ENCODE measurements around the gene CYB5R2.
A peak's percentile ranks its signal among the peaks of the same experiment; 100 is the strongest.
"Not testable (repeated sequence)": the region's sequence is repeated elsewhere in the genome, so short reads cannot be mapped to it uniquely, and the experiment has no call there.

CYB5R2 gene

DNA sequence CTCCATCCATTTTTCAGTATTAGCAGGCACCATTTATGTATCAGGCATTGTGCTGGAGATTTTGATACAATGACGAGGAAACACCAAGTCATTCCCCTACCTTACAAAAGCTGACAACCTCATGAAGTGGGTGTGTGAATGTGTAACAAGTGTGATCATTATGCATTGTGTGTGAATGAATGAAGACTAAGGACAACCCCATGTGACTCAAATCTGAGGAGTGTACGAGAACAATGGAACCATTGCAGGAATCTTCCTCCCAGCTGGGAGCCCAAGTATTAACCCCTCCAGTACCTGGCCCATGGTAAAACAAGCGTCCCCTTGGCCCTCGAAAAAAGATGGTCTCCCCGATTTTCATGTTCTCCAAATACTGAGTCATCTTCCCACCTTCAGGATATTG is 4.4 kb downstream of the CYB5R2 start:
- DNase-seq (ENCODE audit: low spot score) = no peak

DNA sequence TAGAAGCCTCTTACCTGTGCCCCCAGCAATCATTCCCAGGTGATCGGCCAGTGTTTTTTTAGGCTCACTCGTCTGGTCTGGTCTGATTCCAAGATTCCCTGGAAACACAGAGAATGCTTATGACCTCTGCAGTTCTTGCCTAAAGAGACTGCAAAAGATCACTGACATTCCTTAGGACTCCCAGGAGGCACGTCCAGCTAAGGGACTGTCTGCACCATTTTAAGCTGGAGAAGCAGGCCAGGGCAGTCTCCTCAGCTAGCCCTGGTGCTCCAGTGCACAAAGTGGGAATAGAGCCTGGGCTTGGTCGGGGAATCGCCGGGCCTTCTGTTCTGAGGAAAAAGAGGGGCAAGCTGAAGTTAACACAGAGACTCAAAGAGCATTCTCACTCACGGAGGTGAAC is 4.8 kb downstream of the CYB5R2 start:
- DNase-seq (ENCODE audit: low spot score) = no peak

DNA sequence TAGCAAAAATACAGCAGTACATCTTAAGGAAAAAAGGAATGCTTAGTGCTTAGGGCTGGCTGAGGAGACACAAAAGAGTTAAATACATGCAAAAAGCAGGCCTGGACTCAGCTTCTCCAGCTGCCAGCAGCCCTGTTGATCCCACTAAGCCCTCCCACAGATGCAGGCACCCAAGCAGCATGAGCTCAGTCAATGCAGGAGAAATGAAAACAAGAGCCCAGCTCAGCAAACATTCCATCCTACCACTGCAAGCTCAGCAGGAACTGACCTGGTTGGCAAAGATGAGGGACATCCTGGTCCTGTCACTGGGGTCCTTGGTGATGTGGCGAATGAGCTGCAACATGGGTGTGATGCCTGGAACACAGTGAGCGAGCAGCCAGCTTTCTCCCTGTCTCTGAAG is 5.8 kb downstream of the CYB5R2 start:
- no peak for DNase-seq (ENCODE audit: low spot score)

DNA sequence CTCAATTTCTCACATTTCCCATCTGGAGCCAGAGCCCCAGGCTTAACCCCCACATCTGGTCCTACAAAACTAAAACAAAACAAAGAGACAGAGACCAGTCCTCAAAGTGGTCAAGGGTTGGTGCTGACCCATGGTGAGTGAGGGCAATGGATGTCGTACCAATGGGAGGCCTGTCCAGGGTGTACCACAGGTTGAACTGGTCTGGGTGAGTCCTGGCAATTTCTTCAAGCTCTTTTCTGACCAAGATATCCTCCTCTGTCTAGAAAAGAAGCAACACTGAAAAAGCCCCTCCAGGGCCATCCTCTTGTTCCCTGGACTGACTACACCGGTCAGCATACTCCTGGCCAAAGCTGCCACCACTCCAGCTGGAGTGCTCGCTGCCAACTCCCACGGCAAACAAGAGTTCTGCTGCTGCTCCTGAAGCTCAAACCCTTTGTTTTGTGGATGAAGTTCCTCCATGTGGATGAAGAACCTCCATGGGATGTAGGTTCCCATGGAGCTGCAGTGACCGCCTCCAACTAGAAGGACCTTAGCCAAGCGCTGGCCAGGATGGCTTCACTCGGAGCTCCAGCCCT is 6.9 kb downstream of the CYB5R2 start:
- DNase-seq (ENCODE audit: low spot score) = no peak

DNA sequence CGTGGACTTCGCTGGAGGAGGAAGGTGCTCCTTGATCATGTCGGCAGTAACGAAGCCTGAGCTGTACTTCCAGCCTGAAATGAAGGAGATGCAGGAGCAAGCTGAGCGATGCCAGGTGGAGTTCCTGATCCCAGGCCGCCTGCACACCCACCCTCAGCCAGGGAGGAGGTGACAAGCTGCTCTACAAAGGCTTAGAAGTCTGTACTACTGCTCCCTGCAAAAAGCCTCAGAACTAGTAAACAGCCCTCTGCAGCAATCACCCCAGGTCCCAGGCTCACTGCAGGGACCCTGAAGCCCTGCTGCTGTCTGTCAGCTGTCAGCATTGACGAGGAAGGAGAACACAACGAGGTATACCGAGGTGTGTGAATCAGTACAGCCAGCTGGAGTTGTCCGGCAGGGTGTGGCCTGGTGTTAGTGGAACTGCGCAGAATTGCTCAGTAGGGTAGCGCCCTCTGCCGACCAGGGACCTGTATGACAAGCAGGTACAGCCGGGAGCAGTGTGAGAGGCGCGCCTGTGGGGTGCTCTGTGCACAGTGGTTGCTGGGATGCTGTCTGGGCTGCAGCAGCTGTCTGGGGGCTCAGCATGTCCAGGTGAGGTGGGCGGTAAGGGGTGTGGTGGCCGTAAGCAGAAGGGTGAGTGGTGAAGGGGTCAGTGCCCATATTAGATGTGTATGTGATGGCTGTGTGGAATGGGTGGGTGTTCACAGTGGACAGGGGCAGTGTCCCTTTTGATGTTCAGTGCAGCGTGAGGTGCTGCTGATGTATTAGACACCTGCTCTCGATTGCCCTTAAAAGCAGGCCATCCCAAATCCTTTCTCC is 7.6 kb downstream of the CYB5R2 start:
- DNase-seq (ENCODE audit: low spot score) = peak; percentile 62

DNA sequence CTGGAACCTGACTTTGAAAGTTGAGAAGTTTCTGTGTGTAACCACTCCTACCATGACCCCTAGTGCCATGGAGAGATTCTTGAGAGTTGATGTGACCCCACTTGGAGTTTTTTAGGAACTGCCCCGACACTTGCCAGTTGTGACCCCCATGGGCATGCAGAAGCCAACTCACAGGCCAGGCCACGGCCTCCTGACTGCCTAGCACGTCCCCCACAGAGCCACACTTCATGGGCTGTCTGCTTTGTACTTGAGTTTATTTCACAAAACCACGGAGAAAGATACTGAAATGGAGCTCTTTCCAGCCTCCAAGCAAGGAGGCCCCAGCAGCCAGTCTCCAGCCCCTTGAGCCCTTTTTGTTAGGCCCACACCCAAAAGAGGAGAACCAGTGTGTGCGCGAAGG is 8.4 kb downstream of the CYB5R2 start:
- no peak for DNase-seq (ENCODE audit: low spot score)

DNA sequence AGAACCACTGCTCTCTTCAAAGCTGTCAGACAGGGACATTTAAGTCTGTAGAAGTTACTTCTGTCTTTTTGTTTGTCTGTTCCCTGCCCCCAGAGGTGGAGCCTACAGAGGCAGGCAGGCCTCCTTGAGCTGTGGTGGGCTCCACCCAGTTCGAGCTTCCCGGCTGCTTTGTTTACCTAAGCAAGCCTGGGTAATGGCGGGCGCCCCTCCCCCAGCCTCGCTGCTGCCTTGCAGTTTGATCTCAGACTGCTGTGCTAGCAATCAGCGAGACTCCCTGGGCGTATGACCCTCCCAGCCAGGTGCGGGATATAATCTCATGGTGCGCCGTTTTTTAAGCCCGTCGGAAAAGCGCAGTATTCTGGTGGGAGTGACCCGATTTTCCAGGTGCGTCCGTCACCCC is 9.8 kb downstream of the CYB5R2 start:
- not testable (repeated sequence) for DNase-seq (ENCODE audit: low spot score)

DNA sequence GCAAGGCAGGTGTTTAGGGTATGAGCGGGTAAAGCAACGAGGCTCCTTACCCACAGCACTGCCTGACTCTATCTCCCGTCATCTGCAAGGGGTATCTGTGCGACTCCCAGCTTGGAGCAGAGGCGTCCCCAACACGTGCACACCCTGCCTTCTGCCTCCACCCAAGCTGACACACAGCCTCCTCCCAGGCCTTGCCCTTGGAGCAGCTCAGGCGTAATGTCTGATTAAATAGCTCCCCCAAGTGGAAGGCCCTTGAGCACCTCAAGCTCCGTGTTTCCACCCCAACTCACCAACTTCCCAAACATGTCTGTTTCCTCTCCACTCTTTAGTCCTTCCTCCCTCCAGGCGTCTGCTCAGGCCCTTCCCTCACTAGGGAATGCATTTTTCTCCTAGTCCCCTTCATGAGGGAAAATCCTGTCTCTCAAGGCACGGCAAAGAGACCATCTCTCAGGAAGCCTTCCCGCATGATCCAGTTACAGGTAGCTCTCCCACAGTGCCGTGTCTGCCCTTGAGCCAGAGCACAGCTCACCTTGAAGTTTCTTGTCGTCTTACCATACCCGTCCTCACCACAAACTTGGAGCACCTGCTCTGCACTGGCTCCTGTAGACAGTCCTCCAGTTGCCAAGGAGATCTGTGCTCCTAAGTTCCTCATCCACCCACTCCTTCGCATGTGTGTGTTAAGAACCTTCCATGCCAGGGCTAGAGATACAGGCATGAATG is 15.8 kb downstream of the CYB5R2 start:
- peak; percentile 17 for DNase-seq (ENCODE audit: low spot score)

DNA sequence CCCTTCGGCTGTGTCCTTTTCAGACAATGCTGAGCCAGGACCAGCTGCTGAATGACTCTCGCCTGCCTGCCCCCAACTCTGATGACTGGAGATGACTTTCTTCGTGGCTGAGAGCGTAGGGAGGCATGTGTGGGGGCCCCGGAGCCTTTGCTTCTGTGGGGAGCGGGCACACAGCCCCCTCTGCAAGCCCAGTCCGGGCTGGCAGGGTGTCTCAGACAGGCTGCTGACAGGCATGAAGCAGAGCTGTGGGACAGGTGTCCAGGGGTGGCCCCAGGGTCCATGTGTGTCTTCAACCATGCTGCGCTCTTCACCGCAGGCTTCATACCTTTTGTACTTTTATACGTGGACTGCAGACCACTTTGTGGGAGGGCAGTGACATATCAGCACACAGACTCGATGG is 16.6 kb downstream of the CYB5R2 start:
- no peak for DNase-seq (ENCODE audit: low spot score)

DNA sequence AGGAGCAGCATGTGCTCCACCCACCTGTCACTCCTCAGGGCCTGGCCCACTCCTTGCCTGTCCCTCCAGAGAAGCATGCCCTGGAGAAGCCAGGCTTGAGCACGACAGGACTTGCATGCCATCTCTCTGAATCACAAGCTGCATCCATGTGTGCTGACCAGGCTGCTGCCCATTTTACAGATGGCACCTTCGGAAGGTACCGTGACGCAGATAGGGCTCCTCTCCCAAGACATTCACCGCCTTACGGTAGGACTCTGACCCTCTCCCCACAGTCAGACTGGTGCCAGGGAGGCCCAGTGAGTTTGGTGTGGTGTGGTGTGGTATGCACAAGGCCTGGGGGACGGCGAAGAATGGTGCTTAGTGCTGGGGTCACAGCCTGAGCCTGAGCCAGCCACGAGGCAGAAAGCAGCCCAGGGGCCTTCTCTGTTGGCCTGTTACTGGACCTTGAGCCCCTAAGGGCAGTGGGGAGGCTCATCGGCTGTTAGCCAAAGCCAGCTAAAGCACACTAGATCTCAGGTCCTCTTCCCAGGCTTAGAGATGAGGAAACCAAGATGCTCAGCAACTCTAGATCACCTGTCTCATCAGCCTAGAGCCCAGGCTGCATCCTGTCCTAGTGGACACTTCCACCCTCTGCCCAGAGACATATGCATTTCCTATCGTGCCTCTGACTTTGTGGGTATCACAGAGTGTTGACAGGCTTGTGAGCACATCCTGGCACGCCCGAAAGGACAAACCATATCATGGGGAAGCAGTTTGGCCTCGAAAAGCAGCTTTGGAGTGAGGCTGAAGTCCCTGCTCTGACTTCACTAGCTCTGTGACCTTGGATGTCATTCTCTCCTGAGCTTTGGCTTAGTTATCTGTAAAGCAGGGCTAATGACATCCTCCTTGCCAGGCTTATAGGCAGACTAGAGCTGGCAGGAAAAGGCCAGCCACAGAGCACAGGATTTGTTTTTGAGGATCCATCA is 17.8 kb downstream of the CYB5R2 start:
- no peak for DNase-seq (ENCODE audit: low spot score)

DNA sequence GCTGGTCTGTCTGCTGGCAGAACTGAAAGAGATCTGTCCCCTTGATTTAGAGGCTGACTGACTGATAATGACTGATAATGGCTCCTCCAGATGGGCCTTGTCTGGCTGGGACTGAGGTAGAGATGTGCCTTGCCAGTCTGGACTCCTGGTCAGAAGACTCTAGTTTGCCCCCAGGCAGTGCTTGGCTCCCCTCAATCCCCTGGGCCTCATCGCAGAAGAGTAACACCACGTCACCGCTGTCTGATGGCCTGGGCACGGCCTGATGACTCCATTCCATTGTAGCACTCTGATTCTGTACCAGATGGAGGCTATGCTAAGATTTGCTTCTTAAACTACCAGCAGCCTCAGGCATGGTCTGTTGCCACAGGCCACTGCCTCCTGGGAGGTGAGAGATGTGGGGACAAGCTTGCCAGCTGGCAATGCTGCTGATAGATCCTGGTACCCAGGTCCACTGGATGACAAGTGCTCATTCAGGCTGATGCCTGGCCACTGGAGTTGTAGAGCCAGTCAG is 19.1 kb downstream of the CYB5R2 start:
- DNase-seq (ENCODE audit: low spot score) = no peak

DNA sequence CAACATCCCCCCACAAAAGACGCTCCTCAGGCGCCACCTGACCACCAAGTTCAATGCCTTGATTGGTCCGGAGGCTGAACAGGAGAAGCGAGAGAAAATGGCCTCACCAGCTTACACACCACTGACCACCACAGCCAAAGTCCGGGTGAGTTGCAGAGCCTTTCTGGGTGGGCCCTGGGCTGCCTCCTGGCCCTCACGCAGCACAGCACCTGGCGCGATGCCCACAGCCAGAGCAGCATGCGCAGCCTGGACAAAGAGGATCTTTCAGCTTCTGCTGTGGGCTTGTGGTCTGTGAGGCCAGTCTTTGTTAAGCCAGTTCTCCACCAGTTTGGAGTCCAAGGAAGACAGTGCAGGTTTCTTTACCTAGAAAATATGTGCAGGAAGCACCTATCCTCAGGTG is 21.6 kb downstream of the CYB5R2 start:
- DNase-seq (ENCODE audit: low spot score) = no peak

DNA sequence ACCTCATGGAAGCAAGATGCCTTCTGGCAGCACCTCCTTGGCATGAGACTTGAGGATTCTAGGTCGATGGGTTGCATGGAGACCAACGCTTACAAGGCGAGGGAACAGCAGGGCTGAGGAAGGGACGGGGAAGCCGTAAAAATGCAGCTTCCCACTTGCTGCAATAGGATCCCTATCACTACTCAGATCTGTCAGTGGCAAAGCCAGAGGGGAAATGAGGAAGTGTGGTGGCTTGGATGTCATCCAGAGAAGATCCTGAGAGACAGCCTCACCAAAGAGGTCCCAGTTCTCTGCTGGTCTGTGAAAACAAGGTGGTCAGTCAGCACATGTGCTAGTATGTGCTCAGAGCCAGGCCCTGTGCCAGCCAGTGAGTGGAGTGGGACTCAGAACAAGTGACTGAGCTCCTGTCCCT is 22.2 kb downstream of the CYB5R2 start:
- no peak for DNase-seq (ENCODE audit: low spot score)

DNA sequence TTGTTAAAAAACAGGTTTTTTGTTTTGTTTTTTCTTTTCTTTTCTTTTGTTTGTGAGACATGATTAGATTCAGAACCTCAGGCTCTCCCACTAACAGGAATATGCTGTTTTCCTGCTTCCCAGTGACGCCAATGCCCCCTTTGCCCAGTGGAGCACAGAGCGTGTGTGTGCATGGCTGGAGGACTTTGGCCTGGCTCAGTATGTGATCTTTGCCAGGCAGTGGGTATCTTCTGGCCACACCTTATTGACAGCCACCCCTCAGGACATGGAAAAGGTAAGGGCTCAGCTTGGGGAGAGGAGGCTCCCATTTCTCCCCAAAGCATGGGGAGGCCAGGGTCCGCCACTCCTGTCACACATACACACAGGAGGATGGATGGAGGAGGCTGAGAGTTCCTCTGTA is 25.0 kb downstream of the CYB5R2 start:
- DNase-seq (ENCODE audit: low spot score) = no peak

DNA sequence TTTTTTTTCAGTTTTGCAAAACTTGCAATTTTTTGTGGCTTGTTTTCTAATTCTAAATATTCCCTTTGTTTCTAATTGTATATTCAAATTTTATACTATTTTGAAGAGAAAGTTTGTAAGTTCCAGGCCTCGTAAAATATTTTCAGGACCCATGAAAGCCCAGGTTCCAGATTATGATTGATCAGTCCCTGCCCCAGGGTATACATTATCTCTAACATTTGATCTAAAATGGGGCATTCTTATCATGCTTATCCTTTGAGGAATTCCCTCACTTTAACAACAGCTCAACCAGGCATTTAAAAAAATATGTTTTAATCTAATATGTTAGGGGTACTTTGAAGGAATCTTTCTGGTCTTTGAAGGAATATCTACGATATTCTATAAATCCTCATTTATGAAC is 26.4 kb downstream of the CYB5R2 start:
- no peak for DNase-seq (ENCODE audit: low spot score)

DNA sequence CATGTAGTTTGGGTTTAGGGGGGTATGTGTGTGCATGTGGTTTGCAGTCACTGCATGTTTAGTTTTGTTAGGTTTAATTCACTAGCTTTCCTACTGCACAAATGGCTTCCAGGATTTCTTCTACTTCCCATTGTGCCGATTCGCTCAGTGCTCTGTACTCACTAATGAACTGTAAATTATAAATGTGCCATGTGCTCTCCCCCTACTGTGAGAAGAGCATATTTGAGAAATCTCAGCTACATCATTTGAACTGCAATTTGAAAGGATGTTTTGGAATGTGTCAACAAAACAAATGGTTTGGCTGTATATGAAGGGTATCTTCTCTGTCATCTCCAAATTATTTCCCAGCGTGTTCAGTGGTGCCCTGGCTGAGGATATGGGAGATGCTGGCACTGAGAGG is 28.1 kb downstream of the CYB5R2 start:
- no peak for DNase-seq (ENCODE audit: low spot score)

DNA sequence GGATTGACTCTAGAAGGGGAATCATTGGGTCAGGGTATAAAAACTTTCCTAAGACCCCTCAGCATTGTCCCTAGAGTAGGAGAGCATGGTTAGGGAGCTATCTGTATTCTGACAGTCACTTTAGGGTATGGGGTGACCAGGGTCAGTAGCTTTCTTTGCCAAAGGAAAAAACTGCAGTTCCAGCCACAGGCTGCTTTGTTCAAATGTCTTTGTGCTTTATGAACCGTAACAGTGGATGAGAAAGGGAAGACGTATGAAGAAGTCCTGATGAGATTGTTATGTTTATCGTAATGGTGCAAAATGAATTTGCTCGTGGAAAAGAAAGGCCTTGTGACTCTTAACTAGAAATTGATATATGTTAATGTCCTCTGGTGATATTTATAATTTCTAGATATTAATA is 30.0 kb downstream of the CYB5R2 start:
- DNase-seq (ENCODE audit: low spot score) = no peak

DNA sequence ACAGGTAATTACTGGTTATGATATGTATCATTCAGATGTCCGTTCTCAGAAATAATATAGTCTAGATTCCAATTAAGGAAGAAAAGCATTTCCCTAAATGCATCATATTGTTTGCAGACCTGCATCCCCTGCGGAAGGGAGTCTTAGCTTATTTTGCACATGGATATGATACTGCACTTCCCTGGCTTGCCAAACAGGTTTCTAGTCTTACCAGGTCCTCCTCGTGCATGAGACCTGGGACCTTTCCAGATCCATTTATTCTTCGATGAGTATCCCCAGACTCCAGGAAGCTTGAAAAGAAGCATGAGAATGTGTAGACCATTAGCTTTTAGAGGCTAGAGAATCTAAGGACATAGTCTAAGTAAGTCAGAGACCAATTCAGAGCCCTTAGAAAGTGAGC is 30.6 kb downstream of the CYB5R2 start:
- DNase-seq (ENCODE audit: low spot score) = no peak

DNA sequence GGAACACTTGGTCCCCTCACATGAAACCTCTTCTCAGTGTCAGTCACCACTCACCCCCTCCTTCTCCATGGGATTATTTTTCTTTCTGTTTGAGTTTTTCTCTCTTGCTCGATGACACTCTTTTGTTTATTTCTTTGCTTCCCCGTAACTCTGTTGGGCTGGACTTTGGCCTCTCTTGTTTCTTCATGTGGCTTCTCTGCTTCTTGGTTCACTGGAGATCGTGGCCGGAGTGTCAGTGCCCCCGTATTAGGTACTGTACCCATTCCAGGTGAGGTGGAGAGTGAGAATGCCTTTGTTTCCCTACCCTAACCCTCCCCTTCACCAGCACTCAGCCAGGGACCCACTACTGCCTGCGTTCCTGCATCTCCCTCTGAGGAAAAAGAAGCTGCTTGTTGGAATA is 32.5 kb downstream of the CYB5R2 start:
- DNase-seq (ENCODE audit: low spot score) = no peak

DNA sequence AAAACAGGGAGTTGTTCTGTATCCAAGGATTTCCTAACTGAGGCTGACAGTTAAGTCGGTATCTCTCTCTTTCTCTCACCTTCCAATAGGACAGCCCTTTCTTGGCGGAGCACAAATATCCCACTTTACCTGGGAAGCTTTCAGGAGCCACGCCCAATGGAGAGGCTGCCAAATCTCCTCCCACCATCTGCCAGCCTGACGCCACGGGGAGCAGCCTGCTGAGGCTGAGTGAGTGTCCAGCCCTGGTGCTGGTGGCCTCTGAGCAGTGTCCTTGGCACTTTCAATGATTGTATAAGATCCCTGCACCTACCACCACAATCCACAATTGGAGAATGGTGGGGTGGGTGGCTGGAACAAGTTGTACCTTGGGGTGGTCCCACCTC is 33.7 kb downstream of the CYB5R2 start:
- DNase-seq (ENCODE audit: low spot score) = no peak

DNA sequence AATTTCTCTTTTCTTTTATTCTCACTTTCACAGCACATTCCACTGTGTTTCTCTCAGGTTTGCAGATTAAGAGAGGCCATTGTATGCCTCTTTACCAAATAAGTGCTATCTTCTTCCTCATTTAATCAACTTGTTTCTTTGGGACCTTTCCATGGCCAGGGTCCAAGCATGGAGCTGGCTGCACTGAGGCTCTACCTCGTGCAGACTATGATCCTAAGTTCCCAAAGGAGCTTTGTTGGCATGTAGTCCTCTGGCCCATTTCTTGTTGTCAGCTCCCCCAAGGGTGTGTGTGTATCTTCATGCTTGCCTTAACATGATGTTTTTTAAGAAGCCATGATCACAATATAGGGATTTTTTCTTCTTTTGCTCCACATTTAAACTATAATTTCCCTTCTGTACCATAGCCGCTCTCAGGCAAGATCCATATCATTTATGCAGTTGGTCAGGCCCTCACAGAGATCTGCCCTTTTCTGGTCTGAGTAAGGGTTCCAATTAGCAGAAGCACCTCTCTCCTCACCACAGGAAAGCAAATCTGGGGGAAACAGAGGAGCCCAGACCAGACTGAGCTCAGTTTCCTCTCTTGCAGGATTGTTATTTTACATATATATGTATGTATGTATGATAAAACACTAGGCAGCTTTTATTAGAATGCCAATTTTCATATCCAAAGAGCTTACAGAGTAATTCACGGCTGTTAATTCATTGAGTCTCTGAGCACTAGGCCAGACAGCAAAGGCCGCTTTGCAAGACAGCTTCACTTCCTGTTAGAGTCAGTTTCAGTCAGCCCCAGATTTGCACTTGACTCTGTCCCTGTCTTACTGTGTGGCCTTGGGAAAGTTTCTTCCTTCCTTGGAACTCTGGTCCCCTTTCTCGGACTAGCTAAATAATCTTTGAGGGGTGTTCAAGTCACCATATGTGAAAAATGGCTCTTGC is 34.3 kb downstream of the CYB5R2 start:
- no peak for DNase-seq (ENCODE audit: low spot score)

Data from CD4-positive, alpha-beta T cell treated with Interleukin-2 at 100 ng/mL for 4 hours (primary cell).